Skin epidermis (tissue), 12 donors: ENCODE data around the gene SPIRE1.
"Not testable (repeated sequence)": the region's sequence is repeated elsewhere in the genome, so short reads cannot be mapped to it uniquely, and the experiment has no call there.

ENCODE experiments used
- H3K27ac ChIP-seq, 21 experiments: fragments of 200-600 bp; sonication (generic) in 11 of 21; one replicate each; pipeline ENCODE4 v1.5.0; 2020; ENCODE audit warnings: mild to moderate bottlenecking in 3 of 21, inconsistent platforms in 2 of 21, moderate library complexity in 2 of 21
- H3K4me3 ChIP-seq, 7 experiments: fragments of 200-600 bp; sonication (generic) in 2 of 7; one replicate each; pipeline ENCODE4 v1.5.0; 2020; ENCODE audit warnings: inconsistent platforms in 2 of 7, mild to moderate bottlenecking in 2 of 7, moderate library complexity in 1 of 7

Gene SPIRE1

DNA sequence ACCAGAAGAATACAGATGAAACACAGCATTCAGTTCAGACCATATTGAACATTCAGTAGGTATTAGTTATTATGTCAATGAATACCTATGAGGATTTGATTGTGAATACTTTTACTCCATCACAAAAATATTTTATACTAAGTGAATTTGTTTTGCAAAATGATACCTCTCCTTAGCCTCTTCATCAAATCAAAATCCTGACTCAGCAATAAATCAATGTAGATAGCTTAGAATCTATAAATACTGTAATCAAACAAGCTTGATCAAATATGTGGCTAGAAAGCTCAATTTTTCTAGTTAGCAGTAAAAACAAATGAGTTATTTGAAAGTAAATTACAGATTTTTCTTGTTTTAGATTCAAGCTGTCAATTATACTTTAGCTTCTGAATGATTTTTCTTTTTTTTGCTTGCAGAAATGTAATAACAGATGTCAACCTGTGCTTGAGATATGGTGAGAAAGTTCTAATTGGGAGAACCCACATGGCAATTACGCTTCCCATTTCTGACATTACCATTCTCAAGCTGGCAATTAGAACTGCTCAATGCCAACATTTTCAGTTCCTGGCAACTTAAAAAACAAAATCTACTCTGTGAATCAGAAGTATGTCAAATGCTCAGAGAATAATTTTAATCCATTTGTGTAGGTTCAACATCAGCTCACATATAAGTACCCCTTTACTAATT, 140.6 kb downstream of the SPIRE1 start:
- Histone ChIP-seq H3K4me3 (no peak overlapping the region), H3K27ac (no peak overlapping the region)

DNA sequence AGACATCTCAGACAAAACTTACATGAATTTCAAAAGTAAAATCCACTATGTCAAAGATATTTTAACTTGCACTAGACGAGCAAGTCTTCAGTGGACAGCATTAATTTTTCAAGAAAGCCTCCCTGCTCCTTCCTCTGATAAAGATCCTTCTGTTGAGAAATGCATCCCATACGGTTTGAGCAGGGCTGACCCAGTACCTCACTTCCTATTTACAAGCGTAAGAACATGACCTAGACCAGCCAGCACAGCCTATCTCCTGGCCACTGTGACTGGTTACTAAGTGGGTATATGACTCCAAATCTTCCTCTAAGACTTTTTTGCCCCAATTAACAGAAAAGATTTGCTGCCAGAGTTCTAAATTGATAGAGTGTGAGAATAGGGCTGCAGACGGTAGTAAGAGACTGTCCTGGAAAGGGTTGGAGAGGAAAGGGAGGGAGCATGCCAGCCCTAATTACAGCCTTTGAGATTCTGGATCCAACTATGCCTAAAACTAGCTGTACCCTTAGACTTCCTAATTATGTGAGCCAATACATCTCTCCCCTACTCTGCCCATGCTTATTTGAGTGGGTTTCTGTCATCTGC, 141.8 kb downstream of the SPIRE1 start:
- Histone ChIP-seq H3K27ac (peak overlapping the region in 2 of 21 experiments; percentile 33 to 61), H3K4me3 (no peak overlapping the region)

DNA sequence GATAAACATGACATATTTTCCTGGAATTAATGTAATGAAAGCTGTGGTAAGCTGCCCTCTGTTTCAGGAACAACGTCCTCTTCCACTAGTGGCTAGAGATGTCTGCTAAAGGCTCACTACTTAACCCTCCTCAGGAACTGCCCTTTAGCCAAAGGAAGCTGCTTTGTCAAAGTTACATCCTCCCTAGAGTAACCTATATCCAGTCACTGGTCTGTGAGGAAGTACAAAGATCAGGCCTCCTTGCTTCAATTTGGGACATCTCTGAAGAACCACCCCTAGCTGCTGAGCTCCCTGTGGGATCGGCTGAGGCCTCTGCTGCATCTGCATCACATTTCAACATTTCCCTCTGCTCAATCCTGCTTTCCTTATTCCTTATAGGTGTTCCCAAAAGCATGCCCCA, 142.4 kb downstream of the SPIRE1 start:
- peak overlapping the region in 2 of 21 experiments; percentile 33 to 61 for H3K27ac ChIP-seq
- H3K4me3 ChIP-seq, result no peak overlapping the region

DNA sequence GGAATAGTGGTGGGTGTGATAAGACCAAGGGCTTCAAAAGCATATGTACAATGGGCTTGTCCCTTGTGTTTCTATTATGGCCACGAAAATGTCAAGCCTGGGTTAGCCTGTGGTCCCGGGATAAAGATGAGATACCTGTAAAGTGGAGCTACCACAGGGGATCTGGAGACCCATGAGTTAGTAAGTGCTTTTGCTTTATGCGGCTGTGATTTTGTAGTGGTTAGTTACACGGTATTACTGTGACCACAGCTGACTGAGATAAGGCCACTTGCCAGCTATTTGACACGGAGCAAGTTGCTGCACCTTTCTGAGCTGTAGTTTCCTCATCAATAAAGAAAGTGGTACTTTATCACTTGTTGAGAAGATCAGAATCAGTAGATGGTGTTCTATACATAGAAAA, 150.9 kb downstream of the SPIRE1 start:
- H3K4me3 ChIP-seq, result no peak overlapping the region
- peak overlapping the region in 1 of 21 experiments; percentile 6 for H3K27ac ChIP-seq

DNA sequence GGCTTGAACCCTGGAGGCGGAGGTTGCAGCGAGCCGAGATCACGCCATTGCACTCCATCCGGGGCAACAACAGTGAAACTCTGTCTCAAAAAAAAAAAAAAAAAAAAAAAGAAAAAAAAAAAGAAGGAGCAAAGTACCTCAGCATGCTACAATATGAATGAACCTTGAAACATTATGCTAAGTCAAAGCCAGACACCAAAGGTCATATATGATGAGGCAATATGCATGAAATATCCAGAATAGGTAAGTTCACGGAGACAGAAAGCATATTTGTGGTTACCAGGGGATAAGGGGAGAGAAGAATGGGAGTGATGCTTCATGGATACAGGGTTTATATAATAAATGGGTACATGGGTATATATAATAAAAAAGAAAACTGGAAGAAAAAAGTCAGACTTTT, 156.9 kb downstream of the SPIRE1 start:
- H3K27ac ChIP-seq, result no peak overlapping the region
- H3K4me3 ChIP-seq, result no peak overlapping the region

DNA sequence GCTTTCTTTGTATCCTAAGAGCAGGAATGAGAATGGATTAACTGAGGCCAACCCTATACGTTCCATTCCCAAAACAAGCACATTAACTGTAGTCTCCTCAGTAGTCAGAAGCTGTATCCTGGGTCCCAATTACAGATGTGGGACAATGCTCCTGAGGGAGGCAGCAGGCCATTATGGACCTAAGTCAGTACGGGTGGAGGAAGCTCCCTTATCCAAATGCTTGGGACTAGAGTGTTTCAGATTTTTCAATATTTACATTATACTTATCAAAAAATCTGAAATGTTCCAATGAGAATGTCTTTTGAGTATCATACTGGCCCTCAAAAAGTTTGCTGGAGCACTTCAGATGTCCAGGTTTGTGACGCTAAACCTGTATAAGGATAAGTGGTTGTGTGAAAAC, 160.1 kb downstream of the SPIRE1 start:
- no peak overlapping the region for H3K4me3 ChIP-seq
- no peak overlapping the region for H3K27ac ChIP-seq

DNA sequence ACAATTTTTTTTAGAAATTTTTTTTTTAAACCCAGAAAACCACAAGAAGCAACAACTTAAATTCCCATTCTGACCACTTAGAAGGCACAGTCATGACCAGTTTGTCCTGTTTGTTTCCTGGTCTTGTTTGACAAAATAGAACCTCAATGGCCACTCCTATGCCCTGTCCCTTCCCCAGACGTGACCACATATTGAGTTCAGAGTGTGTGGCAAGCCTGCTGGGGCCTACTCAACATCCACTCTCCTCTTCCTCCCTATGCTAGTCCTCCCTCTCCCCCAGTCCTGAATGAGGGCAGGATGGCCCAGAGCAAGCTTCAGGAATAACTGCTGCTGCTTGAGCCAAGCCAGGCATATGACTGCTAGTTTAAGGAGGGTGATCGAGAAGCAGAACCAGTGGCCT, 160.6 kb downstream of the SPIRE1 start:
- Histone ChIP-seq H3K4me3 (no peak overlapping the region), H3K27ac (no peak overlapping the region)

DNA sequence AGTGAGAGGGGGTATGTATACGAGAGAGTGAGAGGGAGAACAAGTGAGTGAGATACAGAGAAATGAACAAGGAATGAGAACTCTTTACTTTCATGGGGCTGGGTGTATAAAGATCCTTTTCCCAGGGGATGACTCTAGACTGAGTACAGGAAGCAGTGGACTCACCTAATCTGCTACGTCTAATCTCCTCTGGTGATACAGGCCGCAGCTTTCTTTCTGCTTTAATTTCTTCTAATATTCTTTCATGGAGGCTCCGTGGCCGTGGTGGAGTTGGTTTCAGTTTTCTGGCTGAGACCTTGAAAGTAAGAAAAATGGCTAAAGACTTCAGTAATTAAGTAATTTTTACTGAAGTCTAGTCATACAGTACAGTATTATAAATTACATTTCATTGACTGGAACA, 165.0 kb downstream of the SPIRE1 start:
- no peak overlapping the region for H3K27ac ChIP-seq

DNA sequence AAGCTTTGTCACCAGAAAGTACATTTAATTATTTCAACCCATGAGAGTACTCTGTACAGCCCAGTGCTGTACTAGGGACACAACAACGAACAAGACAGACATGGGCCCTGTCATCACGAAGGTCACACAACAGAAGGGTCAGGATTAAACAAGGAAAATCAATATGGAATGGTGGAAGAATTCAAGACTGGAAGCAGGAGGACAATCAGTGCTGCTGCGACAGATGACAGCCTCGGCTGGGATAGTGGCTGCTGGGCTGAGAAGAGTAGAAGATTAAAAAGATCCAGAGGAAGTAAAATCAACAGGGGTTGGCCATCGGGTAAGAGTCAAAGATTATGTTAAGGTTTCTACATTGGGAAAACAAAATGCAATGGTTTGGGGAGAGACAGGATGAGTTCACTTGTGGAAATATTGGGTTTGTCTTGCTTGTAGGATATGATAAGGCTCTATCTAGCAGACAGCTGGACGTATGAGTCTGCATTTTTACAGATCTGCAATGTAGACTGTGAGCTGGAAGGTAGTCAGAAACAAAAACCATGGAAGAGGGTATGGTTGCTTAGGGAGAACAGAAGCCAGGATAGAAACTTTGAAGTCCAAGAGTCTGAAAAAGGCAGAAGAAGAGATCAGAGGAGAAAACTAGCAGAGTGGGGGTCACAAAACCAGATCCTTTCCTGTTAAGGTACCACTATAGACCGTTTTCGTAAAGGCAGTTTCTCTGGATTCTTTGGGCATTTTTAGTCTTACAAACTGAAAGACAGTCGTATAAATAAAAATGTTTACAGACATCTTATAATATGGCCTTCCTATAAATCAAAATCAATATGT, 166.1 kb downstream of the SPIRE1 start:
- Histone ChIP-seq H3K4me3 (no peak overlapping the region), H3K27ac (no peak overlapping the region)

More for the DNA sequence above, 165.0 kb downstream of the SPIRE1 start:
- H3K4me3 ChIP-seq, result no peak overlapping the region

DNA sequence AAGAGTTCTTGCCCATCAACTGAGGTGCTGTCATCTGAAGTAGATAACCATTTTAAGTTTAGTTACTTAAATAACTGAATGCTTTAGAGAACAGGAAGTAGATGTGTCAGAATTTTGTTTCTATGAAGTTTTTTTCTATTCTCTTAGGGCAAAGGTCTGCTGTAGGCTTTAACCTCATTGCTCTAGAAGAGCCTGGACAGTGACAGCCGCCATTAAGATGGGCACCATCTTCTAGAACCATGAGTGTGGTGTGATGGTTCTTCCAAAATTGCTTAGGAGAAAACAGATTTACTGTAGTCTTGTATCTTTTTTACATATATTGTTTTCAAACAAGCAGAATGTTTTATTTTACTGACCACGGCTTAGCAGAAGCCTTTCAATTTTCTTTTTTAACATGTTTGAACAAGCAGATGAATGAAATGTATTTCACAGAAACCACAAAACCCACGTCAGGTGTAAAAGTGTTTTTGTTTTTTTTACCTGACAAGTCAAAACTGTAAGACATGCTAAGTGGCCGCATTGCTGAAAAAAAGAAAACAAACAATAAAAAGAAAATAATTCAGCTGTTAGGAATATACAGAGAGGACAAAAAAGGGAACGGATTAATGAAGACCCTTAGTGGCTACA, 172.3 kb downstream of the SPIRE1 start:
- Histone ChIP-seq H3K4me3 (no peak overlapping the region), H3K27ac (no peak overlapping the region)

DNA sequence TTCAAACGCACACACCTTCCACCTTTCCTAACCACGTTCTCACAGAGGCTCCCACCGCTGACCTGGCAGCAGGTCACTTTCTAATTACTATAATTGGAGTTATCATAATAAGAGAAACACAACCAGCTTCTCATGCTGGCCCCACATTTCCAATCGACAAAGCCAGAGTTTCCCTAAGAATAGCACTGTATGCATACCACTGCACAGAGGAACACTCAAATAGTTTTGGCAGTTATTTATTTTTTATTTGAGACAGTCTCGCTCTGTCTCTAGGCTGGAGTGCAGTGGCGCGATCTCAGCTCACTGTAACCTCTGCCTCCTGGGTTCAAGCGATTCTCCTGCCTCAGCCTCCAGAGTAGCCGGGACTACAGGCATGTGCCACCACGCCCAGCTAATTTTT, 176.0 kb downstream of the SPIRE1 start:
- not testable (repeated sequence) for H3K27ac ChIP-seq, H3K4me3 ChIP-seq

DNA sequence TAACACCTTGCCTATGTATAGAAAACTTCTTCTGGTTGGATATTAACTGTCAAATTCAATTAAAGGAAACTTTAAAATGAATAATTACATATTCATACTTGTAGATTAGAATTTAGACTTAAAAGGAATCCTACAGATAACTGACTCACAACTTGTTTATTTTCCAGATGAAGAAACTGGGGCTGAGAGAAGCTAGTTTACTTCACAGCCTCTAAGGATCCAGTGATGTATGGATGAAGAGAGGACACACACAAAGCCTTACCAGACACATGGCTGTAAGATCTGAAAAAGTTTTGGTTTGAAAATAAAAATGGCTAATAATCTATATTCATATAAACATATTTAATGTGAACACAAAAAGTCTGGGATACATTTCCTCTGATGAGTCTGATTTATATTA, 177.9 kb downstream of the SPIRE1 start:
- Histone ChIP-seq H3K4me3 (no peak overlapping the region), H3K27ac (no peak overlapping the region)

DNA sequence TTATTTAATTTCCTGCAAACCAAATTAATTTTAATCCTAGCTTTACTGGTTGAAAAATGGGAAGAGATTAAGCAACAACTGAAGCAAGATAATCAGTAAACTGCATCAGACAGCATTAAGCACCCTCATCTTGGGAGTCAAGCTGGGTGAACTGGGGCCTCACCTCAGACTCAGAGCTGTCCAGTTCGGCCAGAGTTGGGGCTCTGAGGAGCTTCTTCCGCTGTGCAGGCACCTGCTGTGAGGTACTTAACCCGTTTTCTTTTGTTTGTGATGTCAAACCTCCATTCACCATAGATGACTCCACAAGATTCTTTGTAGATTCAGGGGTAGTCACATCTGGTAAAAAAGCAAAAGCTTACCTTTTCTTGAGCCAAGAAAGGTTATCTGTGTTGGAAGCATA, 178.4 kb downstream of the SPIRE1 start:
- H3K4me3 ChIP-seq, result no peak overlapping the region
- H3K27ac ChIP-seq, result no peak overlapping the region

DNA sequence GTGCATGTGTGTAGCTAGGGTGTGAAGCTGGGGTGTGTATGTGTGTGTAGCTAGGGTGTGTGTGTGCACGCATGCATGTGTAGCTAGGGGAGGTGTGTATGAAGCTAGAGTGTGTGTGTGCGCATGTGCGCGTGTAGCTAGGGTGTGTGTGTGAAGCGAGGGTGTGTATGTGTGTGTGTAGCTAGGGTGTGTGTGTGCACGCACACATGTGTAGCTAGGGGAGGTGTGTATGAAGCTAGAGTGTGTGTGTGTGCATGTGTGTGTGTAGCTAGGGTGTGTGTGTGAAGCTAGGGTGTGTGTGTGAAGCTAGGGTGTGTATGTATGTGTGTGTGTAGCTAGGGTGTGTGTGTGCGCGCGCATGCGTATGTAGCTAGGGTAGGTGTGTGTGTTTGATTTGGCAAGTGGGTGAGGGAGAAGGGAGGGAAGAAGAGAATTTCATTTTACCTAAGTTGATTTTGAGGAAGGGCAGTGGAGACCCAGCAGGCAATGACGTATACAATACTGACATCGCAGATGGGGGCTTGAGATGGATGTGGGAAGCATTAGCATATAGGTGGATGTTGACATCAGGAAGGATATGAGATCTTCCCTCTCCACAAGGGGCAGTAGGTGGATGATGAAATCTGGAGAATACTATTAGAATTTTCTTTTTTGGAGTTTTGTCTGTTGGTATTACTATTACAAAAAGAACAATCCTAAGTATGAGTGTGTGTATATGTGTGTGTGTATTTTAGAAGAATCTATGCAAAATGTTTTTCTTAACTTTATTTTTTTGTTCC, 179.4 kb downstream of the SPIRE1 start:
- H3K27ac ChIP-seq, result no peak overlapping the region

DNA sequence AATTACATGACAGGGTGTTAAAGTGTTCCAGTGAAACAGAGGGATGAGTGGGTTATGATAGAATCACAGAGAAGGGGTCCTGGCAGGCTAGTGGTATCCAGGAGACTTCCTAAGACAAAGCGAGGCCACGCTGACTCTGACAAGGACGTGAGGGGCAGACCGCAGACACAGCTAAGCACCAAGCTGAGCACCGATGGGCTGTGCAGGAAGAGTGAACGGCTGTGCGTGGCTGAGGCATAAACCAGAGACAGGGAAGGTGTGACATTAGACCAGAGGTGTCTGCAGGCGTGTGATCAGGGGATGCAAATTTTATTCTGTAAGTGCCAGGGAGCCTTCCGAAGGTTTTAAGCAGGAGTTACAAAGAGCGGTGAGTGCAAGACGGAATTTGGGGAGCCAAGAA, 180.3 kb downstream of the SPIRE1 start:
- Histone ChIP-seq H3K4me3 (no peak overlapping the region), H3K27ac (no peak overlapping the region)

More for the DNA sequence above, 179.4 kb downstream of the SPIRE1 start:
- no peak overlapping the region for H3K4me3 ChIP-seq

DNA sequence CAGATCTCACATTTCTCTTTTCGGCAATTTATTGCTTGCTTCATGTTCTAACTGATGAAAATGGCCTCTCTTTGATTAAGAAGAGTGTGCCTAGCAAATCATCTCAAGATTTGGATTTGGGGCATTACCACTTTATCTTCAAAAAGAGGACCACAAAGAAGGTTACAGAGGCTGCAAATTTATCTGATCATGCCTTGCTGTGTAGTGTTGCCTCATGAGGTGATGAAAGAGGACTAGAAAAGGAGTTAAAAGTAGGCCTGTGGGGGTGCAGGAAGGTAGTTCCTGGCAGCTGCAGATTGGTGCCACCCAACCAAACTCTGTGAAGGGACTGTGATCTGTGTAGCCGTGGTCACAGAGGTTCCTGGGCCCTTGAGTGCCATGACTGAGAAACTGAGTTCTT, 181.0 kb downstream of the SPIRE1 start:
- Histone ChIP-seq H3K27ac (no peak overlapping the region), H3K4me3 (no peak overlapping the region)

DNA sequence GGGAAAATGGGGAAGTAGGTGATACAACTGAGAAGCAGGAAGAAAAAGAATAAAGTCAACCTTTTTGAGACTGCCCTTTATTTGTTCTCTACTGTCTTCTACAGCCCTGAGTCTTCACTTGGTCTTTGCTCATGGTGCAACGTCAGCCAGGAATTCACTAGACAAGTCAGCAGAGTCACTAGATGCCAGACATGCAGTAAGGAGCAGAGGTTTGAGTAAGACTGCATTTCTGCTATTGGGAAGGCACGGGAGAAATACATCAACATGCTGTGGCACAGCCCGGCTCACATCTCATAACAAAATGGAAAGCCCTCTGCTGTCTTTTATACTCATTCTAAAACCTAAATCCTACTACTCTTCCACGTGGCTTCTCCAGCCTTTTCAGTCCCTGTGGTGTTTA, 183.0 kb downstream of the SPIRE1 start:
- H3K4me3 ChIP-seq, result no peak overlapping the region
- no peak overlapping the region for H3K27ac ChIP-seq

DNA sequence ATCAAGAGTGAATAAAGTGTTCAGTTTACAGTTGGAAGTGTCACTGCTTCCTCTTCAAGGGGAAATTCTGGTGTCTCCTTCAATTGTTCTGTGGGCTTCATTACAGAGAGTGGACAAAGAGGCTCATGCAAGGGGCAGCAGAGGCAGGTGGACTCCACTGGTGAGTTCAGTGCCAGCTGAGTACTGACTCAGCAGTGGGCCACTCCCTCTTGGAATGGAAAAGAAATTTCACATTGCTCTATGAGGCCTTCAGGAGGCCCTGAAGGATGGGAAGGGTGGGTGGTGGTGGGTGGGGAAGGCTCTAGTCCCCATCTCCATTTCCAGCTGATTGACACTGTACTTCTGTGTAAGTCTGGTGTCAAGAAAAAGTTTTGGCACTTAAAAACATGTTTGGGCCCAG, 183.8 kb downstream of the SPIRE1 start:
- Histone ChIP-seq H3K4me3 (no peak overlapping the region), H3K27ac (no peak overlapping the region)

DNA sequence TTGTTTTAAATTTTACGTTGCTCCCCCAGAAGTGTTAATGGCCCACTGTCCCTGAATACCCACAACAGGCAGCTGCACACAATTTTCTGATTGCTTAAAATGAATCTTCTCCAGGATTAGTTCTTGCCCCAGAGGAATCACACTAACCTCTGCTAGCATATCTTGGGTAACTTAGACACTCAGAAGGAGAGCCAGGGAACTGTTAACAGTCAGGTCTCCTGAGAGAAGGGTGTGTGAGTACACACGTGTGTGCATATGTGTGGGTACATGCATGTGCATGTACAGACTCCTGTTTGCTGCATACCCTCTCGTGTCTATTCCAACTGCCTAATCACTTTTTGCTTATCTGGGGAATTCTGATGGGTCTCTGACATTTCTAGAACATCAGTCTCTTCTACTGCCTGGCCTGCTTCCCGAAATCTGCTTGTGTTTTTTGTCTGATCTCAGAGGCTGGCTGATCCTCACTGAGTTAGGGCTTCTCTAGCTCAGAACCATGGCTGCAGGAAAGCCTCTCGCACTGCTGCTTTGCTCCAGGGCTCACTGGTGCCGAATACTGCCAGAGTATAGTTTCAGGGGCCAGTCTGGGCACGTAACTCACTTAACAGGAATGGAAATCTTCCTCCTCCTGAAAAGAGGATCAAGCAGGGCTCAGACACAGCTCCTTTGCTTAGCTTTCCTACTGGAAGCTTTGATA, 187.4 kb downstream of the SPIRE1 start:
- no peak overlapping the region for H3K4me3 ChIP-seq
- H3K27ac ChIP-seq, result peak overlapping the region in 2 of 21 experiments; percentile 8 to 32
